Hematopoietic multipotent progenitor cell (in vitro differentiated cells): Measurements from ENCODE around the gene CYCS. TPM values are rescaled to one million over a fixed set of nuclear protein-coding genes. Genes with fewer than 3 reads are reported as not detected.
"Not testable (repeated sequence)": the region's sequence is repeated elsewhere in the genome, so short reads cannot be mapped to it uniquely, and the experiment has no call there.

ENCODE experiments used
- DNase-seq, 3 donors: peaks; one replicate each; pipeline ENCODE4 v3.0.0-alpha.2; 2011 to 2015; ENCODE audit warnings: low read depth in 2 of 3, low spot score in 2 of 3
- total RNA-seq: library from RNA; depleted of rRNA; stranded (reverse); fragments of >200 nt; gene quantifications from one replicate; pipeline ENCODE4 v1.2.3, GENCODE V29; 2012

Gene CYCS
- total RNA-seq, 1 donor, result 17.2 TPM

GRCh38 chr7:25119102-25119501 is 6.0 kb downstream of the CYCS start:
- DNase-seq, result no peak

GRCh38 chr7:25118048-25118753 is 6.9 kb downstream of the CYCS start:
- DNase-seq, result no peak

GRCh38 chr7:25117226-25118047 is 7.6 kb downstream of the CYCS start:
- DNase-seq, result no peak

- DNase-seq, result no peak
Observed at GRCh38 chr7:25116621-25117020, 8.4 kb downstream of the CYCS start.

GRCh38 chr7:25110514-25110913 is 14.5 kb downstream of the CYCS start:
- not testable (repeated sequence) for DNase-seq

GRCh38 chr7:25109276-25109675 is 15.8 kb downstream of the CYCS start:
- DNase-seq, result no peak

- DNase-seq, result no peak
Observed at GRCh38 chr7:25105911-25106310, 19.1 kb downstream of the CYCS start.

- no peak for DNase-seq
Observed at GRCh38 chr7:25103773-25104172, 21.3 kb downstream of the CYCS start.

- no peak for DNase-seq
Observed at GRCh38 chr7:25101817-25102216, 23.2 kb downstream of the CYCS start.

- peak in 2 of 3 donors; percentile 60 to 75 for DNase-seq
Observed at GRCh38 chr7:25098096-25099046, 26.7 kb downstream of the CYCS start.

GRCh38 chr7:25095516-25096345 is 29.3 kb downstream of the CYCS start:
- no peak for DNase-seq

- peak; percentile 55 to 90 (median 75) for DNase-seq
Observed at GRCh38 chr7:25093268-25093826, 31.7 kb downstream of the CYCS start.

GRCh38 chr7:25091779-25092178 is 33.3 kb downstream of the CYCS start:
- DNase-seq, result no peak

GRCh38 chr7:25091176-25091575 is 33.9 kb downstream of the CYCS start:
- no peak for DNase-seq

GRCh38 chr7:25090374-25090773 is 34.7 kb downstream of the CYCS start:
- DNase-seq, result no peak

- no peak for DNase-seq
Observed at GRCh38 chr7:25087855-25088254, 37.2 kb downstream of the CYCS start.

- no peak for DNase-seq
Observed at GRCh38 chr7:25084821-25085220, 40.2 kb downstream of the CYCS start.

- no peak for DNase-seq
Observed at GRCh38 chr7:25083201-25083600, 41.9 kb downstream of the CYCS start.

- not testable (repeated sequence) for DNase-seq
Observed at GRCh38 chr7:25082041-25082440, 43.0 kb downstream of the CYCS start.

GRCh38 chr7:25077096-25077495 is 48.0 kb downstream of the CYCS start:
- DNase-seq, result no peak
